ENCODE data around the gene PNPO. TPM values are rescaled to one million over a fixed set of nuclear protein-coding genes. Genes with fewer than 3 reads are reported as not detected.

PNPO gene
- total and polyA plus RNA-seq, 2 of the 13 experiments (the other 11 are each of a cell fraction or from before 2014, with no cell fraction given): 47.9 to 63.3 TPM

DNA sequence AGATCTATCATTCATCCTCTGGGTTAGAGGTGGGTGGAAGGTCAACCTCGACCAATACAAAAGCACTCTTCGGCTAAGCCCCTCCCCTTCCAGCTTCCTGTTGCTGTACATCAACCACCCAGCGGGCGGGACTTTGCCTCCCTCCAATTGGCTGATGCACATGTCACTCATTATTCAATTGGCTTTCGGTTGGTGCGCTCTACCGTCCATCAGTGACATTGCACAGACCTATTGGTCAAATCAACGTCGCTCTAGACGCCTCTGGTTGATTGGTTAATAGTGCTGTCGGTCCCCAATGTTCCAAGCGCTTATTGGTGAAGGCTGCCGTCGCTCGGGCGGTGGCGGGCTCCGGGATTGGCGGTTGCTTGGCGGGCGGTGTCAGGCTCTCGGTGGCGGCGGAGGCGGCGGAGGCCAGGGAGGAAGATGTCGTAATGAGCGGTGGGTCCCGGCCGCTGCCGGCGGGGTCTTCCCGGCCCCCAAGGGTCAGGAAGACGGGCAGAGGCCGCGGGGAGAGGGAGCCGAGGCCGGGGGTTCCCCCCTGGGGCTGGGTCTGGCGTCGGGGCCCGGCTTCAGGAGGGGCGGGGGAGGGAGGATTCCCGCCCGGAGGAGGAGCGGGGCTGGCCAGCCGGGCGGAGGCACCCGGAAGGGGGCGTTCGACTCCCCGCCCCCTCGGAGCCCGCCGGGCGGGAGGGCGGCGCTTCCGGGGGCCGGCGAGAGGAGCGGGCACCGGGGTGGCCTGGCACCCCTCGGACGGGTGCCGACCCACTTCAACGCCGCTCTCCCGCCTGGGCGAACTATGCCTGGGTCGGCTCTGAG lies 45.3 kb upstream of the PNPO start, which contains the start of gene SP2 (continued):
- TF ChIP-seq, protein P1, sequence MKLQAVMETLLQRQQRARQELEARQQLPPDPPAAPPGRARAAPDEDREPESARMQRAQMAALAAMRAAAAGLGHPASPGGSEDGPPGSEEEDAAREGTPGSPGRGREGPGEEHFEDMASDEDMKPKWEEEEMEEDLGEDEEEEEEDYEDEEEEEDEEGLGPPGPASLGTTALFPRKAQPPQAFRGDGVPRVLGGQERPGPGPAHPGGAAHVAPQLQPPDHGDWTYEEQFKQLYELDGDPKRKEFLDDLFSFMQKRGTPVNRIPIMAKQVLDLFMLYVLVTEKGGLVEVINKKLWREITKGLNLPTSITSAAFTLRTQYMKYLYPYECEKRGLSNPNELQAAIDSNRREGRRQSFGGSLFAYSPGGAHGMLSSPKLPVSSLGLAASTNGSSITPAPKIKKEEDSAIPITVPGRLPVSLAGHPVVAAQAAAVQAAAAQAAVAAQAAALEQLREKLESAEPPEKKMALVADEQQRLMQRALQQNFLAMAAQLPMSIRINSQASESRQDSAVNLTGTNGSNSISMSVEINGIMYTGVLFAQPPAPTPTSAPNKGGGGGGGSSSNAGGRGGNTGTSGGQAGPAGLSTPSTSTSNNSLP (IDR thresholded peaks at IDR 0.05; ENCODE audit: low read depth, low read length): no peak
- TF ChIP-seq, protein P2, sequence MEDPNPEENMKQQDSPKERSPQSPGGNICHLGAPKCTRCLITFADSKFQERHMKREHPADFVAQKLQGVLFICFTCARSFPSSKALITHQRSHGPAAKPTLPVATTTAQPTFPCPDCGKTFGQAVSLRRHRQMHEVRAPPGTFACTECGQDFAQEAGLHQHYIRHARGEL (CRISPR knock-in tag; IDR thresholded peaks at IDR 0.05): no peak
- peak; percentile 62 for TF ChIP-seq HNRNPK (IDR thresholded peaks at IDR 0.05; ENCODE audit: low read depth, low read length, poor library complexity, severe bottlenecking)
- TF ChIP-seq ZNF607 (CRISPR knock-in tag; IDR thresholded peaks at IDR 0.05; ENCODE audit: borderline replicate concordance): no peak
- TF ChIP-seq ZNF567 (CRISPR knock-in tag; IDR thresholded peaks at IDR 0.05; ENCODE audit: borderline replicate concordance): no peak
- TF ChIP-seq ELF1 (CRISPR knock-in tag; IDR thresholded peaks at IDR 0.05): peak; percentile 92
- TF ChIP-seq YEATS4 (CRISPR knock-in tag; IDR thresholded peaks at IDR 0.05; ENCODE audit: borderline replicate concordance): peak; percentile 77
- 0 out of 2 replicates have a peak, but pooled peaks have one; percentile 13 for TF ChIP-seq SAFB2 (CRISPR knock-in tag; IDR thresholded peaks at IDR 0.05; ENCODE audit: borderline replicate concordance, low read depth)
- TF ChIP-seq ZBTB42 (CRISPR knock-in tag; IDR thresholded peaks at IDR 0.05): no peak
- peak; percentile 81; the same call in 1 of the 2 replicates for TF ChIP-seq ZNF687 (CRISPR knock-in tag; IDR thresholded peaks at IDR 0.05)
- 0 out of 2 replicates have a peak, but pooled peaks have one; percentile 78 for TF ChIP-seq NFAT5 (CRISPR knock-in tag; IDR thresholded peaks at IDR 0.05)
- TF ChIP-seq GFI1 (CRISPR knock-in tag; IDR thresholded peaks at IDR 0.05; ENCODE audit: borderline replicate concordance): no peak
- peak; percentile 68; the same call in 1 of the 2 replicates for TF ChIP-seq ZNF180 (CRISPR knock-in tag; IDR thresholded peaks at IDR 0.05; ENCODE audit: borderline replicate concordance, low read depth)
- TF ChIP-seq ZNF446 (CRISPR knock-in tag; IDR thresholded peaks at IDR 0.05): no peak
- TF ChIP-seq GTF3A (CRISPR knock-in tag; conservative IDR thresholded peaks at IDR 0.05): peak; percentile 67; the same call in 1 of the 2 replicates
- no peak for TF ChIP-seq ZNF564 (CRISPR knock-in tag; IDR thresholded peaks at IDR 0.05)
- peak; percentile 82 for TF ChIP-seq ZNF670 (CRISPR knock-in tag; IDR thresholded peaks at IDR 0.05; ENCODE audit: borderline replicate concordance)
